Ovary (tissue), 3 donors: ENCODE results near the gene AGBL5.

Source experiments
- CTCF ChIP-seq, 3 donors: fragments of 450-650 bp in 2 of 3; fragments of 200-600 bp in 1 of 3; IDR thresholded peaks; one replicate each; pipeline versions ENCODE4 v1.5.1 to v1.8.0; 2016 to 2022; ENCODE audit warnings: antibody characterized with exemption in 3 of 3, mild to moderate bottlenecking in 1 of 3
- EP300 ChIP-seq: sonication (generic); formaldehyde crosslinking; IDR thresholded peaks from one replicate; pipeline ENCODE4 v1.6.1; 2017; ENCODE audit warnings: antibody characterized with exemption
- donor health status: DM: no; HTN: no; CAD: no.

- no peak for TF ChIP-seq CTCF (IDR thresholded peaks at IDR 0.05)
- no peak for TF ChIP-seq EP300
These were observed 11.2 kb upstream of the AGBL5 start for GRCh38 chr2:27040282-27040681.
